DND-41 (cell line): ENCODE data around the gene PCNX2.
"Not testable (repeated sequence)": the region's sequence is repeated elsewhere in the genome, so short reads cannot be mapped to it uniquely, and the experiment has no call there.

Experiments
- CTCF ChIP-seq: IDR thresholded peaks from 2 replicates; pipeline ENCODE4 v1.5.1; 2012; ENCODE audit warnings: borderline replicate concordance, low read length, moderate library complexity, mild to moderate bottlenecking; ENCODE audit not compliant: poor library complexity, severe bottlenecking; ENCODE audit errors: extremely low read depth
- EZH2 ChIP-seq: IDR thresholded peaks from 3 replicates; pipeline ENCODE4 v1.6.1; 2012; ENCODE audit warnings: borderline replicate concordance, low read depth, mild to moderate bottlenecking, moderate library complexity, low read length, inconsistent platforms; ENCODE audit not compliant: severe bottlenecking

GRCh38 chr1:233107716-233108130 lies 187.8 kb downstream of the PCNX2 start:
- TF ChIP-seq CTCF, EZH2: not testable (repeated sequence)
